Stimulated activated naive CD4-positive, alpha-beta T cell treated with Interleukin-2 at 50 U/mL for 16 hours (primary cell): Measurements from ENCODE around the gene CELF2.

Experiments
- DNase-seq: peaks from one replicate; lab custom pipeline; 2025; lab: John Stamatoyannopoulos, UW

CELF2 gene

GRCh38 chr10:11058965-11059364, 41.3 kb downstream of the CELF2 start:
- DNase-seq: no peak

- DNase-seq: no peak
Measured at GRCh38 chr10:11063856-11064255, 46.2 kb downstream of the CELF2 start.

GRCh38 chr10:11064832-11065231, 47.2 kb downstream of the CELF2 start:
- no peak for DNase-seq

DNA sequence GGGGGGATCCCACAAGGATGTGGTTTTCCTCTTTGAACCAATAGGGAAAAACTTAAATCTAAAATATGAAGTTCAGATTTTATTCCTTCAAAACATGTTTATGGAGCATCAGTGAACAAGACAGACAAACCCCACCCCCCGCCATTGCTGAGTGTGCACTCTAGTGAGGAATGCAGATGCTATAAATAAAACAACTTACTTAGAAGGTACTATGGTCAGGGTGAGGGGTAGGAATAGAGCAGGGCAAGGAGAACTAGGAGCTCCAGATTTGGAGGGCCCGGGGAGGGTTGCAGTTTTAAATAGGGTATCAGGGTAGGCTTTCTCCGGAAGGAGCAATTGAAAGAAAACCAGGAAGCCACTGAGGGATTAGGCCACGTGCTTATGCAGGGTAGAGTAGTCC, 47.9 kb downstream of the CELF2 start:
- DNase-seq: no peak

GRCh38 chr10:11066520-11066919, 48.8 kb downstream of the CELF2 start:
- DNase-seq: no peak

DNA sequence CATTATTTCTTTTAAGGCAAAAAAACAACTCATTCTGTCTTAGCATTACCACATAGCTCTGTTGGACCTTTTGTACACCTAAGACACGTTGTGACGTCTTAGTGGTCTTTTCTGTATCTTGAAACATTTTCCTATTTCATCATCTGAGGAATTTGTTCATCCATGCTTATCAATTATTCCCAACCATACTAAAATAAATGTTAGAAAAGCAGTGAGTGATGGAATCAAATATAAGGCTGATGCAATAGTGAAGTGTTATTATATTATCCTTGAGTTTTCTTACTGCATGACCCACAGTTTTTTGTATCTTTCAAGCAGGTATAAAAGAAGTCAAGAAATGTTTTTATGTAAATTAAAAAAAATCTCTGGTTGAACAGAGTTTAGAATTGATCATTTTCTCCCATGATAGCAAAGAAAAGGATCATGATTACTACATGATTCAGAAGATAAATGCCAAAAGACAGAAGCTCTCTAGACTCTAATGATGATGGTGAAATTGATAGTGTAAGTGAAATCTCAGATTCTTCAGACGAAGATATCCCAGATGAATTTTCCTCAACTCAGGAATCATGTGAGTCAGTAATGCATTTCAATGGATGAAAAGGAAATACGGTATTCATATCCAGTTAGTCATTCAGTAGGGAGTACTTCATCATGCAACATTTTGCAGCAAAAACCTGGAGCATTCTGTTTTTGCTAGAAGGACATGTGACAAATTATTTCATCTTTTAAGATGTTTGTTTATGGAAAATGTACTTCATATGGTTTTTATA, 51.4 kb downstream of the CELF2 start:
- no peak for DNase-seq

- no peak for DNase-seq
Measured at GRCh38 chr10:11073410-11073809, 55.7 kb downstream of the CELF2 start.

GRCh38 chr10:11074536-11075267, 57.0 kb downstream of the CELF2 start:
- DNase-seq: no peak

- no peak for DNase-seq
Measured at GRCh38 chr10:11076221-11076620, 58.5 kb downstream of the CELF2 start.

GRCh38 chr10:11080564-11080984, 62.9 kb downstream of the CELF2 start:
- no peak for DNase-seq

GRCh38 chr10:11081408-11081807, 63.7 kb downstream of the CELF2 start:
- DNase-seq: no peak

GRCh38 chr10:11082526-11082925, 64.9 kb downstream of the CELF2 start:
- no peak for DNase-seq

- no peak for DNase-seq
Measured at GRCh38 chr10:11083051-11083450, 65.4 kb downstream of the CELF2 start.

GRCh38 chr10:11085545-11085944, 67.9 kb downstream of the CELF2 start:
- no peak for DNase-seq

- DNase-seq: no peak
Measured at GRCh38 chr10:11086177-11086840, 68.6 kb downstream of the CELF2 start.

- no peak for DNase-seq
Measured at GRCh38 chr10:11087372-11087771, 69.7 kb downstream of the CELF2 start.

DNA sequence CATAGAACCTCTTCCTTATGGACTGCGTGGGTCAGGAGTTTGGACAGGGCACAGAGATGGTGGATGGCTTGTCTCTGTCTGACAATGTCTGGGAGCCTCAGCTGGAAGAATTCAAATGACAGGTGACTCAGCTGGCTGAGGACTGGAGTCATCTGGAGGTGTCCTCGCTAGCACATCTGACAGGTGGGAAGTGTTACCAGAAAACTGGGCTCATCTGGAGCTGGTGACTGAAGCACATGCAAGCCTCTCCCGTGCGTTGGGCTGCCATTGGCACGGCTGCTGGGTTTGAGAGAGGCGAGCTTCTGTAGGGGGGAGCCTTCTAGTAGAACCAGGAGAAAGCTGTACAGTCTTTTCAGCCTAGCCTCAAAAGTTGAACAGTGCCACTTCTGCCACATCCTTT, 71.0 kb downstream of the CELF2 start:
- DNase-seq: no peak

DNA sequence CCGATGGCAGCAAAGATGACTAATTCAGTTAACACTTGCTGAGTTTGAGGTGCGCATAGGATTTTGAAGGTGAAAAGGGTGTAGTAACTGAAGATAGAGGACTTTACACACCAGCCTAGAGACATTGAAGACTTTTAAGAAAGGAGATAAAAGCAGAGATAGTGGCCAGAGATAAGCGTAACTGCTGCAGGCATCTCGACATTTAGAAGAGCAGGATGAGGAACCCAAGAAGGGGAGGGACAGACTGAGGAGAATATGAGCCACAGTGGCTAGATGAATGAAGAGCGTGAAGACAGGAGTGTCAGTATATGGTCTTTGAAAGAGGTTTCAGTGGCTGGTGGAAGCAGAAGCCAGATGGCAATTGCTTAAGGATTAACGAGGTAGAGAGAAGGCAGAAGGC, 71.6 kb downstream of the CELF2 start:
- DNase-seq: no peak

GRCh38 chr10:11091517-11092102, 73.9 kb downstream of the CELF2 start:
- DNase-seq: no peak

- no peak for DNase-seq
Measured at GRCh38 chr10:11093771-11094736, 76.4 kb downstream of the CELF2 start.

DNA sequence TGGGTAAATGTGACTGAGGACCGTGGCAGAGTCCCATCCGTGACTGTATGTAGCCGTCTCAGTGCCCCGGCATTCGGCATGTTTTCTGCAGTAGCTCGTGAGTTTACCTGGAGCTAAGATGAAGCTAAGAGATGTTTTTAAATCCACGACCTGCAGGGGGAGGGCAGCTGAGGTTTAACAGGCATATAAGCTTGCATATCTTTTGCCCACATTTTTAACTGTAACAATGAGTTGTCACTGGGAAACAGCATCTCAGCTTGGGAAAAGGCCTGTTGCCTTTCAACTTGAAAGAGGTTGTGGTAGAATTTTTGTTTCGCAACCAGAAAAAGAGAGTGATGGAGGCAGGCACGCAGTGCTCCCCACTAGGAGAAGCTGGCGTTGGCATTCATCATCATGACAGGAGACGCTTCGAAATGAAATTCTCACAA, 77.7 kb downstream of the CELF2 start:
- DNase-seq: no peak
